NCI-H2081 treated with DMSO at 0.1 percent for 48 hours (cell line): ENCODE measurements around the gene UPF3A.
"Not testable (repeated sequence)": the region's sequence is repeated elsewhere in the genome, so short reads cannot be mapped to it uniquely, and the experiment has no call there.

Experiments used
- DNase-seq: peaks from one replicate; lab custom pipeline; 2025; lab: John Stamatoyannopoulos, UW

The UPF3A gene

DNA sequence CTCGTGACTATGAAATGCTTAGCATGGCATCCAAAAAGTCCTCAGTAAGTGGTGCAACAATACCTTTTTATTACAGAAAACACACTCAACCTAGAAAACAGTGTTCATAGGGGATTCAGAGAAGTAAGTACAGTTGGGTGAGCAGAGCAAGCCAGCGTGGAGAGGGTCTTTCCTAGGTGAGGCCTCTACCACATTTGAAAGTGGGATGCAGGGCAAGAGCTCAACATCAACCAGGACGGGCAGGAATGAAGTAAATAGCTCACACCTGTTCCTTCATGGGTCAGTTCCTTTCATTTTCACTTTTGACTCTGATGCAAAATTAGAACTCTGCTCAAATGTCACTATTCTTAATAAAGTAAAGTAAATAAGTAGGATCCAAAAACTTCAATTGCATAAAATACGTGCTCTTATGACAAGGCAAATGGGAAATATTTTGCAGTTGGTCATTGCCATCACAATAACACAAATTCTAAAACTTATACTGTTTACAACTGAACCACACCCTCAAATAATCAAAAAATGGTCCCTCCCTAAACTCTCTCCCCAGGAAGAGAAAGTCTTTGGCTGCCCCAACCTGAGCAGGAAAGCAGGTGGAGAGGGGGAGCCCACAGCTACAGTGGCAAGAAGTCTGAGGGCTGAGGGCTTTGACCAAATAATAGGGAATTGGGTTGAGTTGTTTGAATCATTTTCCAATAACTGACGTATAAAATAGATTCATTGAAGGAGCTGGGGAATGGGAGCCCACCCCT lies 53.1 kb downstream of the UPF3A start:
- DNase-seq: no peak

DNA sequence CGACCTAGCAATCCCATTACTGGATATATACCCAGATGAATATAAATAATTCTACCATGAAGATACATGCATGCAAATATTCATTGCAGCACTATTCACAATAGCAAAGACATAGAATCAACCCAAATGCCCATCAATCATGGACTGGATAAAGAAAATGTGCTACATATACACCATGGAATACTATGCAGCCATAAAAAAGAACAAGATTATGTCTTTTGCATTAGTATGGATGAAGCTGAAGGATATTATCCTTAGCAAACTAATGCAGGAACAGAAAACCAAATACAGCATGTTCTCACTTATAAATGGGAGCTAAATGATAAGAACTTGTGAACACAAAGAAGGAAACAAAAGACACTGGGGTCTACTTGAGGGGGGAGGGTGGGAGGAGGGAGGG lies 55.1 kb downstream of the UPF3A start:
- not testable (repeated sequence) for DNase-seq

DNA sequence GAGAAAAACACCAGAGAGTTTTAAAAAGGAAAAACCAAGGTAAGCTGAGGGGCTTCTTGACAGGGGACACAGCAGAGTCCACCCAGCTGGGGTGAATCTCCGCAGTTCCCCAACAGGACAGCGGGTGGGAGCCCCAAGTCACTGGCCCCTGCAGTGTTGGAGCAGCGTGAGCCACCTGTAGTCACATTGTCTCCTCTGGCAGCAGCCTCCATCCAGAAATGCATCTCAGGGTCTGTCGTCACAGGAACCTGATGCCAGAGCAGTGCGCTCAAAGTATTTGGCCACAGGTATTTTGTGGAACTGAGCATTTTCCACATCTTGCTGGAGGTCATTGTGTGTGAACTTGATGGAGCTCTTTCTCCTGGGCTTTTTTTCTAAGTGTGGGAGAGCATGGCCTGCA lies 57.6 kb downstream of the UPF3A start:
- DNase-seq: no peak

DNA sequence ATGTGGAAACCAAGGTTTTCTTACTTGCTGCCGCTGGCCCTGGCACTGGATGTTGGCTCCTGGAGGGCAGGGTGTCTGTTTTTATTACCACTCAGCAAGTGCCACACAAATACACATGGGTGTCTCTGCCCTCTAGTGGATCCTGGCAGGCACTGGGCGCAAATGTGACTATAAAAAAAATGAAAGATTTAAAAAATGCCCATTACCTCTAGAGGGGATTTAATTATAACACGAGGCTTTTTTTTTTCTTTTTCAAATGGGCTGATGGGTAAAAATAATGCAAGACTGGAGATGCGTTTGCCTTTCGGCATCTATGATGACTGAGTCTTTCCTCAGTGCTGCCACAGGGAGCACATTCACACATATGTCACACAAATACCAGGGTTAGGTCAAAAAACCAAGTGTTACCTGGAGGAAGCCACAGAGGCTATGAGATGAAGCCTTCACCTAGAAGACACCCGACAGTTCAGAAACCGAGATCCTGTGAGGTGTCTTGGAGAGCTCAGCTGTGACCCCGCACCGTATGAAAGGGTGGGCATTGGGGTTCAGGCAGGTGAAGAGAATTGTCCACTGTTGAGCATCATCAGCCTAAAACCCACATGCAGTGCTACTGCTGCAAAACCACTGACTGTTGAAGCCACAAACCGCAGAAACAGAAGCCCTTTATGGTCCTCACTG lies 58.6 kb downstream of the UPF3A start:
- DNase-seq: peak; percentile 15

DNA sequence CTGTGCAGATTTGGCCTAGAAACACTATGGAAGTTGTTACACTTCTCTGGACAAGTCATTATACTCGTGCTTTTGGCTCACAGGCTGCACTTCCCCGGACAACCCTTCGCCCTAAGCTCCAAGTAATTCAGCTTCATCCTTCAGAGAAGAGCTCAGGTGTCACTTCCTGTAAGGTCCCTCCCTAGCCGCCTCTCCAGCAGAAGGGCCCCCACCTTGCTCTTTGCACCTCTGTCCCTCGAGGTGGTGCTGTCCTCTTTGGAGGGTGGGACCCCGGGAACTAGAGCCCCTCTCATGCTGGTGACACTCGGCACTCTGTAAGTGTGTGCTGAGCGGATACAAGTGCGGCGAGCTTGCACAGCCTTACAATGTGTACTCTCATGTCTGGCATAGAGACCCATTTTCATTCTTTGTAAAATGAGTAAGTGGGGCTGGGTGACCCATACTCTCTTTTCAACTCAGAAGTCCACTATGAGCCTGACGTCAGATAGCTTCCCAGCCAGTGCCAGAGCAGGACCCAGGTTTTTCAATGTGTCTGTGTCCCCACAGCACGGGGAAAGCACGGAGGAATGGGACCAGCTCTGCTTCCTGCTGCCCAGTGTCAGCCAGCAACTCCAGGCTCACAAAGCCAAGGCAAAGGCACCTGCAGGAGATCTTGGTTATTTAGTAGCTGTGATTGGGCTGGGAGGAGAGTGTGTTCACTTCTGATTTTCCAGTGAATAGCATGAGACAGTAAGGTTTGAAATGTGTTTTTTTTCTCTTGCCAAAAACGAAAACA lies 59.8 kb downstream of the UPF3A start:
- no peak for DNase-seq

DNA sequence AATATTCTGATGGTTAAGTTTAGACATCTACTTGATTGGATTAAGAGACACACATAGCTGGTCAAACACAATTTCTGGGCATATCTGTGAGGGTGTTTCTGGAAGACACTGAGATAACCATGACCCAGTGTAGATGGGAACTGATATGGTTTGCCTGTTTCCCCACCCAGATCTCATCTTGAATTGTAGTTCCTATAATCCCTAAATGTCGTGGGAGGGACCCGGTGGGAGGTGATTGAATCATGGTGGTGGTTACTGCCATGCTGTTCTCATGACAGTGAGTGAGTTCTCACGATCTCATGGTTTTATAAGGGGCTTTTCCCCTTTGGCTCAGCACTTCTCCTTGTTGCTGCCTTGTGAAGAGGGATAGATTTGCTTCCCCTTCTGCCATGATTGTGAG lies 65.9 kb downstream of the UPF3A start:
- not testable (repeated sequence) for DNase-seq

DNA sequence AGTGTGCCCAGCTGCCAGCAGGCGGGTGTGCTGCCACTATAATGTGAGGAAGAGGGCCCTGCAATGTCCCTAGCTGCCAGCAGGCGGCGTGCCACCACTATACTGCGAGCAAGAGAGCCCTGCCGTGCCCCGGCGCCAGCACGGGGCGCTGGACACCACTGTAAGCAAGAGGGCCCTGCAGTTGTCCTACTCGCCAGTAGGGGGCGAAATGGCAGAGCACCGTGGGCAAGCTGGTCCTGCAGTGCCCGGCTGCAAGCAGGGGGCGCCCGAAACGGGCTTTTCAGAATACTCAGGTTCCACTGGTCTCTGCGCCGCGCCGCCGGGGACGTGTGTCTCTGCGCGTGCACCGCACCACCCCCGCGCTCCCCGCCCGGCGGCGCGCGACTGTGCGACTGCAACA lies 71.4 kb downstream of the UPF3A start:
- not testable (repeated sequence) for DNase-seq

DNA sequence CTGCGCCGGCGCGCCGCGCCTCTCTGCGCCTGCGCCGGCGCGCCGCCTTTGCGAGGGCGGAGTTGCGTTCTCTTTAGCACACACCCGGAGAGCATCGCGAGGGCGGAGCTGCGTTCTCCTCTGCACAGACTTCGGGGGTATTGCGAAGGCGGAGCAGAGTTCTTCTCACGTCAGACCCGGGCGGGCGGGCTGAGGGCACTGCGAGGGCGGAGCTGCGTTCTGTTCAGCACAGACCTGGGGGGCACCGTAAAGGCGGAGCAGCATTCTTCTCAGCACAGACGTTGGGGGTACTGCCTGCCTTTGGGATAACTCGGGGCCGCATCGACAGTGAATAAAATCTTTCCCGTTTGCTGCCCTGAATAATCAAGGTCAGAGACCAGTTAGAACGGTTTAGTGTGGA lies 72.0 kb downstream of the UPF3A start:
- not testable (repeated sequence) for DNase-seq
